Psoas muscle (tissue), 8 donors: Measurements from ENCODE around the gene TMEM38A. TPM values are rescaled to one million over a fixed set of nuclear protein-coding genes. Genes with fewer than 3 reads are reported as not detected.
"Not testable (repeated sequence)": the region's sequence is repeated elsewhere in the genome, so short reads cannot be mapped to it uniquely, and the experiment has no call there.

ENCODE experiments used
- ATAC-seq, 4 donors: fragments of 200-7000 bp; cut with Tn5 transposase; one replicate each; pipeline ENCODE4 v1.9.1; 2020; ENCODE audit warnings: moderate library complexity in 3 of 4, mild to moderate bottlenecking in 2 of 4
- DNase-seq, 2 donors: peaks; one replicate each; pipeline ENCODE4 v3.0.0-alpha.2; 2020
- H3K27ac ChIP-seq: fragments of 200-600 bp; one replicate; pipeline ENCODE4 v1.8.0; 2022
- H3K27me3 ChIP-seq, 3 donors: fragments of 200-600 bp in 1 of 3; one replicate each; pipeline versions ENCODE4 v1.6.1 to v1.8.0; 2013 to 2022; ENCODE audit warnings: low read length in 2 of 3, mild to moderate bottlenecking in 2 of 3, moderate library complexity in 1 of 3; ENCODE audit not compliant: insufficient read depth in 3 of 3
- H3K36me3 ChIP-seq, 2 donors: fragments of 200-600 bp in 1 of 2; one replicate each; pipeline versions ENCODE4 v1.6.1 to v1.8.0; 2013 to 2022; ENCODE audit warnings: low read depth in 1 of 2, mild to moderate bottlenecking in 1 of 2, moderate library complexity in 1 of 2; ENCODE audit not compliant: insufficient read depth in 1 of 2
- H3K4me1 ChIP-seq: fragments of 200-600 bp; one replicate; pipeline ENCODE4 v1.8.0; 2022
- H3K4me3 ChIP-seq: fragments of 200-600 bp; one replicate; pipeline ENCODE4 v1.8.0; 2022; ENCODE audit warnings: mild to moderate bottlenecking
- H3K9me3 ChIP-seq: fragments of 200-600 bp; one replicate; pipeline ENCODE4 v1.8.0; 2022
- WGBS, 3 donors: extraction: QIAGEN DNeasy Blood & Tissue Kit; methylation state at CpG; one replicate each; pipeline versions ENCODE4 v1.1.6 to v1.1.7; 2013; 5-methylcytosine and 5-hydroxymethylcytosine counted together
- intact Hi-C, 2 donors: fragments of 100-400 bp; cut with DNase I; formaldehyde crosslinking; loops; one replicate each; pipeline versions ENCODE4 v1.11.0 to v1.14.2; 2022
- polyA plus RNA-seq, 3 donors: library from polyadenylated mRNA; stranded (reverse); fragments of 200-250 nt; gene quantifications; one replicate each; pipeline ENCODE4 v1.2.3, GENCODE V29; 2013
- total RNA-seq, 4 donors: library from RNA; stranded (reverse); fragmentation: NEBNext Ultra II Directional in 2 of 4; extraction: Animal tissue kit (Norgen Biotek cat#: 25700) in 2 of 4; gene quantifications; one replicate each; pipeline versions ENCODE4 v1.2.1 to v1.2.4, GENCODE V29; 2021 to 2023
- TF ChIP-seq, protein P1 (sequence below): fragments of 200-600 bp; IDR thresholded peaks from one replicate; pipeline ENCODE4 v1.8.0; 2022; ENCODE audit warnings: antibody characterized with exemption
- donor health status: healthy with polysubstance abuse.
- donor health status: DM: no; HTN: no; CAD: no; lungs with moderate emphysema.
- donor health status: Bipolar disorder and iron deficiency.
- donor health status: healthy.
- donor health status: DM: yes; HTN: yes; CAD: no.
- donor health status: DM: no; HTN: no; CAD: no.
- donor health status: DM: no; HTN: no; CAD: no.
- donor health status: DM: yes; HTN: yes; CAD: no.

The TMEM38A gene
- total and polyA plus RNA-seq, 7 donors: 53.2 to 295 (median 130) TPM

DNA sequence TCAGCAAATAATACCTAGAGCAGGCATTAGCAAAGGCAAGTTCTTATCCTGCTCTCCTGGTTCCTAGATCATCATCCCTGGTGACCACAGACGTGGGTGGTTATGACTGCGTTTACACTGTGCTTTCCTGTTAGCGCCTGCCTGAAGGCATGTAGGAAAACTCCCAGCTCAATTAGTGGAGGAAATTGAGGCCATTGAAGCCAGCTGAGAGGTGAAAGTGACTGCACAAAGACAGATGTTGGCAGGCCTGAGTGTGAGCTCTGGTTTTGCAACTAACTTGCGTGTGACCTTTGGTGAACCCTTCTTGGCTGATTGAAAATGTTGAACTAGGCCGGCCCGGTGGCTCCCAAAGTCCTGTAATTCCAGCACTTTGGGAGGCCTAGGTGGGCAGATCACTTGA, 41.2 kb downstream of the TMEM38A start:
- TF ChIP-seq, protein P1, sequence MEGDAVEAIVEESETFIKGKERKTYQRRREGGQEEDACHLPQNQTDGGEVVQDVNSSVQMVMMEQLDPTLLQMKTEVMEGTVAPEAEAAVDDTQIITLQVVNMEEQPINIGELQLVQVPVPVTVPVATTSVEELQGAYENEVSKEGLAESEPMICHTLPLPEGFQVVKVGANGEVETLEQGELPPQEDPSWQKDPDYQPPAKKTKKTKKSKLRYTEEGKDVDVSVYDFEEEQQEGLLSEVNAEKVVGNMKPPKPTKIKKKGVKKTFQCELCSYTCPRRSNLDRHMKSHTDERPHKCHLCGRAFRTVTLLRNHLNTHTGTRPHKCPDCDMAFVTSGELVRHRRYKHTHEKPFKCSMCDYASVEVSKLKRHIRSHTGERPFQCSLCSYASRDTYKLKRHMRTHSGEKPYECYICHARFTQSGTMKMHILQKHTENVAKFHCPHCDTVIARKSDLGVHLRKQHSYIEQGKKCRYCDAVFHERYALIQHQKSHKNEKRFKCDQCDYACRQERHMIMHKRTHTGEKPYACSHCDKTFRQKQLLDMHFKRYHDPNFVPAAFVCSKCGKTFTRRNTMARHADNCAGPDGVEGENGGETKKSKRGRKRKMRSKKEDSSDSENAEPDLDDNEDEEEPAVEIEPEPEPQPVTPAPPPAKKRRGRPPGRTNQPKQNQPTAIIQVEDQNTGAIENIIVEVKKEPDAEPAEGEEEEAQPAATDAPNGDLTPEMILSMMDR: no peak
- WGBS, 3 donors: 10 to 14% (median 12%) methylated on average over 6 of the region's 6 CpGs
- ATAC-seq: peak; percentile 52 to 70 (median 62)

DNA sequence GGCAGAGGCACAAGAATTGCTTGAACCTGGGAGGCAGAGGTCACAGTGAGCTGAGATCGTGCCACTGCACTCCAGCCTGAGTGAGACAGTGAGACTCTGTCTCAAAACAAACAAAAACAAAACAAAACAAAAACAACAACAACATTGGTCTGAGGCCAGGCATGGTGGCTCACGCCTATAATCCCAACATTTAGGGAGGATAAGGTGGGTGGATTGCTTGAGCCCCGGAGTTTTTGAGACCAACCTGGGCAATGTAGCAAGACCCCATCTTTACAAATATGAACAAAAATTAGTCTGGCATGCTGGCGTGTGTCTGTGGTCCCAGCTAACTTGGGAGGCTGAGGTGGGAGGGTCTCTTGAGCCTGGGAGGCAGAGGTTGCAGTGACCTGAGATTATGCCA, 42.7 kb downstream of the TMEM38A start:
- WGBS, 3 donors: 85 to 92% (median 85%) methylated on average over 4 of the region's 4 CpGs
- no peak overlapping the region for H3K27ac ChIP-seq
- no peaks in the 10 kb centered on the region for H3K36me3 ChIP-seq
- intact Hi-C loops: no loop called here
- H3K4me1 ChIP-seq: peaks cover 19% of the 10 kb centered on the region
- no peaks in the 10 kb centered on the region for H3K9me3 ChIP-seq
- no peak overlapping the region for H3K4me3 ChIP-seq
- no peak for ATAC-seq
- no peaks in the 10 kb centered on the region for H3K27me3 ChIP-seq
- DNase-seq: no peak
- TF ChIP-seq, protein P1: no peak

More for the DNA sequence above, 41.2 kb downstream of the TMEM38A start:
- Histone ChIP-seq H3K4me1 (peaks cover 24% of the 10 kb centered on the region), H3K27ac (peak overlapping the region; percentile 25), H3K9me3 (no peaks in the 10 kb centered on the region), H3K4me3 (no peak overlapping the region), H3K36me3 (no peaks in the 10 kb centered on the region), H3K27me3 (no peaks in the 10 kb centered on the region)
- intact Hi-C loops: no loop called here
- DNase-seq: peak; percentile 45 to 57

DNA sequence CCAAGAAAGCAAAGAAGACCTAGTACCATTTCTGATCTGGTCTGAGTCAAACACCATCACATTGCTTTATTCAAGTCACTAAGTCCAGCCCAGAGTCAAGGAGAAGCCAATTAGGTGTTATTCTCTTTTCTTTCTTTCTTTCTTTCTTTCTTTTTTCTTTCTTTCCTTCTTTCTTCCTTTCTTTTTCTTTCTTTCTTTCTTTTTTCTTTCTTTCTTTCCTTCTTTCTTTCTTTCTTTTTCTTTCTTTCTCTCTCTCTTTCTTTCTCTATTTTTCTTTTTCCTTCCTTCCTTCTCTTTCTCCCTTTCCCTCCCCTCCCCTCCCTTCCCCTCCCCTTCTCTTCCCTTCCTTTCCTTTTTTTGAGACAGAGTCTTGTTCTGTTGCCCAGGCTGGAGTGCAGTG, 49.9 kb downstream of the TMEM38A start:
- H3K4me3 ChIP-seq, H3K4me1 ChIP-seq, H3K36me3 ChIP-seq, DNase-seq, ATAC-seq, H3K27ac ChIP-seq, H3K9me3 ChIP-seq, H3K27me3 ChIP-seq: not testable (repeated sequence)
- intact Hi-C loops: loop anchor here in 1 of 2 donors (10.0 kb wide), 1 partner anchor 344 kb away; no protein-coding TSS in a partner anchor

DNA sequence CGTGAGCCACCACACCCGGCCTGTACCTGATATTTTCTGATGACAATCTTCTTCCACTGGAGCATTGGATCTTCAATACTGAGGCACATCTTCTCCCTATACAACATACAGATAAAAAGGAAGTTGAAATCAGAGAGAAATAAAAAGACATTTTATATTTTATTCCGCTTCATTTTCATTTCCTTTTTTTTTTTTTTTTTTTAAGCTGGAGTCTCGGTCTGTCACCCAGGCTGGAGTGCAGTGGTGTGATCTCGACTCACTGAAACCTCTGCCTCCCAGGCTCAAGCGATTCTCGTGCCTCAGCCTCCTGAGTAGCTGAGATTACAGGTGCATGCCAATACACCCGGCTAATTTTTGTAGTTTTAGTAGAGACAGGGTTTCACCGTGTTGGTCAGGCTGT, 51.4 kb downstream of the TMEM38A start:
- 78 to 80% (median 78%) methylated on average over 9 of the region's 9 CpGs for WGBS, 3 donors
- not testable (repeated sequence) for ATAC-seq, H3K36me3 ChIP-seq, H3K4me1 ChIP-seq, H3K27ac ChIP-seq, H3K4me3 ChIP-seq, H3K9me3 ChIP-seq, H3K27me3 ChIP-seq, DNase-seq
- intact Hi-C loops: loop anchor here in 1 of 2 donors (10.0 kb wide), 1 partner anchor 343 kb away; no protein-coding TSS in a partner anchor

DNA sequence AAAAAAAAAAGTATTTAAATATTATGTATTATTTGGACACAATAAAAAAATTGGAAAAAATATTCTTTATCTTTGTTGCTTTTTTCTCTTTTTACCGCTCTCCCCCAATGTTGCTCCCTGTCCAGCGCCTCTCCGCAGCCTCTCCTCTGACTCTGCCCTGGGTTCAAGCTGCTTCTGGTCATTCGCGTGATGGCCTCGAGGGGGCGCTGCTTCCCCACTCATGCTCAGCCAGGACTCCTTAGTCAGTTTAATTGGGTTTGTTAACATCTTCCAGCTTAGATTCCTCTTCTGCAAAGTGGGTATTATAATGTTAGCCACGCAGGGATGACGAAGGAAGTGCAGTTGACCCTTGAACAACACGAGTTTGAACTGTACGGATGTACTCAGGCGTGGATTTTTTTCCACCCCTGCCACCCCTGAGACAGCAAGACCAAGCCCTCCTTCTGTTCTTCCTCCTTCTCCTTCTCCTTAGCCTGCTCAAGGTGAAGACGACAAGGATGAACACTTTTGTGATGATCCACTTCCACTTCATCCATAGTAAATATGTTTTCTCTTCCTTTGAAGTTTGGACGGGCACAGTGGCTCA, 53.9 kb downstream of the TMEM38A start:
- Histone ChIP-seq H3K9me3 (no peaks in the 10 kb centered on the region), H3K4me1 (no peaks in the 10 kb centered on the region), H3K4me3 (no peak overlapping the region), H3K36me3 (no peaks in the 10 kb centered on the region), H3K27me3 (no peaks in the 10 kb centered on the region), H3K27ac (no peak overlapping the region)
- peak in 2 of 4 donors; percentile 34 to 38 for ATAC-seq
- intact Hi-C loops: loop anchor here (5.0 to 10.0 kb wide), 2 partner anchors 333 to 340 kb away; no protein-coding TSS in a partner anchor
- DNase-seq: peak; percentile 34 to 56
- TF ChIP-seq, protein P1: peak; percentile 69
- WGBS, 3 donors: 20 to 26% (median 22%) methylated on average over 14 of the region's 14 CpGs

DNA sequence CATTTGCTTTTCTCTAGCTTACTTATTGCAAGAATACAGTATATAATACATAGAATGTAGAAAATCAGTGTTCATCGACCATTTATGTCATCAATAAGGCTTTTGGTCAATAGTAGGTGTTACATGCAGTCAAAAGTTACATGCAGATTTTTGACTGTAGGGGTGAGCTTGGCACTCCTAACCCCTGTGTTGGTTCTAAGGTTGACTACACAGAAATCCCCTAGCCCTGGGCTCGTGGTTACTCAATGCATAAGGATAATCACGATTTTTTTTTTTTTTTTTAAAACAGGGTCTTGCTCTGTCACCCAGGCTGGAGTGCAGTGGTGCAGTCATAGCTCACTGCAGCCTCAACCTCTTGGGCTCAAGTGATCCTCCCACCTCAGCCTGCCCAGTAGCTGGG, 54.7 kb downstream of the TMEM38A start:
- intact Hi-C loops: loop anchor here (5.0 to 10.0 kb wide), 2 partner anchors 332 to 339 kb away; no protein-coding TSS in a partner anchor
- H3K9me3 ChIP-seq: no peaks in the 10 kb centered on the region
- H3K4me3 ChIP-seq: no peak overlapping the region
- TF ChIP-seq, protein P1: no peak
- DNase-seq (no peak), ATAC-seq (no peak)
- H3K27ac ChIP-seq: no peak overlapping the region
- WGBS, 3 donors: 64 to 81% (median 65%) methylated on average over 3 of the region's 3 CpGs
- no peaks in the 10 kb centered on the region for H3K36me3 ChIP-seq
- no peaks in the 10 kb centered on the region for H3K27me3 ChIP-seq
- no peaks in the 10 kb centered on the region for H3K4me1 ChIP-seq
